DOHH2 (cell line): ENCODE measurements around the gene RBM26.

ENCODE experiments used
- H3F3A ChIP-seq: fragments of 200-600 bp; sonication (generic), shearing (Covaris generic); 2 replicates; pipeline ENCODE4 v1.6.0; 2016; ENCODE audit warnings: antibody characterized with exemption, mild to moderate bottlenecking; ENCODE audit not compliant: control insufficient read depth, insufficient read depth
- H3K27ac ChIP-seq: fragments of 200-600 bp; sonication (generic); 2 replicates; pipeline ENCODE4 v1.5.1; 2014; ENCODE audit warnings: low read depth, mild to moderate bottlenecking, low read length, moderate library complexity
- H3K27me3 ChIP-seq: fragments of 200-600 bp; sonication (generic); 2 replicates; pipeline ENCODE4 v1.6.1; 2014; ENCODE audit warnings: mild to moderate bottlenecking, low read length, mixed read lengths; ENCODE audit not compliant: control insufficient read depth
- H3K36me3 ChIP-seq: fragments of 200-600 bp; sonication (generic); 2 replicates; pipeline ENCODE4 v1.6.1; 2014; ENCODE audit warnings: mild to moderate bottlenecking, low read length, moderate library complexity, mixed read lengths; ENCODE audit not compliant: control insufficient read depth
- H3K4me1 ChIP-seq: fragments of 200-600 bp; sonication (generic); 2 replicates; pipeline ENCODE4 v1.6.1; 2014; ENCODE audit warnings: mild to moderate bottlenecking, low read length, mixed read lengths; ENCODE audit not compliant: control insufficient read depth
- H3K4me2 ChIP-seq: fragments of 200-600 bp; sonication (generic); 2 replicates; pipeline ENCODE4 v1.6.0; 2014; ENCODE audit warnings: mild to moderate bottlenecking, low read length, moderate library complexity
- H3K4me3 ChIP-seq: fragments of 200-600 bp; sonication (generic); 2 replicates; pipeline ENCODE4 v1.5.1; 2014; ENCODE audit warnings: mild to moderate bottlenecking, low read length, mixed read lengths
- H3K79me2 ChIP-seq: fragments of 200-600 bp; sonication (generic); 2 replicates; pipeline ENCODE4 v1.6.1; 2014; ENCODE audit warnings: mild to moderate bottlenecking, low read length, mixed read lengths; ENCODE audit not compliant: control insufficient read depth
- H3K9me2 ChIP-seq: fragments of 200-600 bp; sonication (generic); replicated peaks from 2 replicates; pipeline ENCODE4 v1.6.1; 2014; ENCODE audit warnings: mild to moderate bottlenecking, low read length, mixed read lengths; ENCODE audit not compliant: control insufficient read depth
- H3K9me3 ChIP-seq: fragments of 200-600 bp; sonication (generic); 2 replicates; pipeline ENCODE4 v1.6.1; 2014; ENCODE audit warnings: antibody characterized with exemption, low read length, mixed read lengths; ENCODE audit not compliant: control insufficient read depth, insufficient read depth
- H4K20me1 ChIP-seq: fragments of 200-600 bp; sonication (generic); 2 replicates; pipeline ENCODE4 v1.6.0; 2014; ENCODE audit warnings: low read depth, mild to moderate bottlenecking, antibody characterized with exemption, low read length, moderate library complexity; ENCODE audit not compliant: control insufficient read depth, insufficient read depth
- EZH2phosphoT487 ChIP-seq: fragments of 200-600 bp; sonication (generic); IDR thresholded peaks from 2 replicates; pipeline ENCODE4 v1.6.1; 2017; ENCODE audit warnings: borderline replicate concordance, mild to moderate bottlenecking, antibody characterized with exemption, low read length, moderate library complexity, mixed read lengths
- TF ChIP-seq, protein P1 (sequence below): fragments of 200-600 bp; sonication (generic); IDR thresholded peaks from one replicate; pipeline ENCODE4 v1.5.1; 2014; ENCODE audit warnings: antibody characterized with exemption, mild to moderate bottlenecking, low read depth, low read length; ENCODE audit not compliant: poor library complexity, severe bottlenecking

Gene RBM26

DNA sequence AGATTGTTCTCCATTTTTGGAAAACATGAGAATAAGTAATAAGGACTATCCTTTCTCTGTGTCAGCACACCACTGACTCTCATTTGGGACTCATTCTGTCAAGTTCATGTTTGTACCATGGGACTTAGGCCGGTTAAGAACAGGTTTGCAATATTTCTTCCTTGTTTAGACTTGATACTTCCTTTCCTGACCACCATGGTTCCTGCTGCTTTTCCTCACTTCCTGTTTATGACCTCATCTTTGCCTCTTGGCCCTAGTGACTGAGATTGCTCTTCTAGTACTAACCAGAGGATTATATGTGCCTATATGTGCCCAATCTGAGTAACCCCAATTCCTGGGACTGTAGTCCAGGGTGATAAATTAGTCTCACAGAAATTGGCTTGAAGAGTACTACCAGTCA lies 42.4 kb upstream of the RBM26 start:
- Histone ChIP-seq H3K4me1 (peaks cover 18% of the 10 kb centered on the region), H3K27me3 (peaks cover 16% of the 10 kb centered on the region), H3K79me2 (no peaks in the 10 kb centered on the region), H4K20me1 (no peaks in the 10 kb centered on the region), H3K4me3 (no peak overlapping the region), H3K9me3 (peaks cover 4% of the 10 kb centered on the region; the same call in 1 of the 2 replicates), H3K9me2 (no peaks in the 10 kb centered on the region), H3K27ac (no peak overlapping the region), H3K36me3 (no peaks in the 10 kb centered on the region), H3F3A (no peaks in the 10 kb centered on the region; the same call in 1 of the 2 replicates), H3K4me2 (peak overlapping the region; percentile 4; the same call in 1 of the 2 replicates)
- no peak for TF ChIP-seq EZH2phosphoT487
- TF ChIP-seq, protein P1, sequence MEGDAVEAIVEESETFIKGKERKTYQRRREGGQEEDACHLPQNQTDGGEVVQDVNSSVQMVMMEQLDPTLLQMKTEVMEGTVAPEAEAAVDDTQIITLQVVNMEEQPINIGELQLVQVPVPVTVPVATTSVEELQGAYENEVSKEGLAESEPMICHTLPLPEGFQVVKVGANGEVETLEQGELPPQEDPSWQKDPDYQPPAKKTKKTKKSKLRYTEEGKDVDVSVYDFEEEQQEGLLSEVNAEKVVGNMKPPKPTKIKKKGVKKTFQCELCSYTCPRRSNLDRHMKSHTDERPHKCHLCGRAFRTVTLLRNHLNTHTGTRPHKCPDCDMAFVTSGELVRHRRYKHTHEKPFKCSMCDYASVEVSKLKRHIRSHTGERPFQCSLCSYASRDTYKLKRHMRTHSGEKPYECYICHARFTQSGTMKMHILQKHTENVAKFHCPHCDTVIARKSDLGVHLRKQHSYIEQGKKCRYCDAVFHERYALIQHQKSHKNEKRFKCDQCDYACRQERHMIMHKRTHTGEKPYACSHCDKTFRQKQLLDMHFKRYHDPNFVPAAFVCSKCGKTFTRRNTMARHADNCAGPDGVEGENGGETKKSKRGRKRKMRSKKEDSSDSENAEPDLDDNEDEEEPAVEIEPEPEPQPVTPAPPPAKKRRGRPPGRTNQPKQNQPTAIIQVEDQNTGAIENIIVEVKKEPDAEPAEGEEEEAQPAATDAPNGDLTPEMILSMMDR = no peak

DNA sequence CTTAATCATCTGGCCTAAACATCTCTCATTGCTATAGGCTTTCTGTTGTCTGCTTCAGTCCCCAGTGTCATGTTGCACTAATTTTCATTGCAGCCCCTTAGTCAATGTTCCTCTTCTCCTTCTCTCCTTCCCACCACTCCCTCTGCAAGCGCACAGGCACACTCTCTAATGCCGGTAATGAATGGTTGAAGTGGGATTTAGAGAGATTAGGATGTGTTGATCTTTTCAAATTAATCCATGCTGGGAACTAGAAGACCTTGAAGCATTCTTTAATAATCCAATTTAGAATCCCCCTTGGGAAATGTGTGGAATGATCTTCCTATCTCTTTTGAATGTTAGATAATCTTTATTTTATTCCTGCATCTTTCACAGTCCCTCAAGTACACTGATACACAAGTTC lies 41.7 kb upstream of the RBM26 start:
- Histone ChIP-seq H3K9me2 (no peaks in the 10 kb centered on the region), H3K4me1 (peaks cover 18% of the 10 kb centered on the region), H4K20me1 (no peaks in the 10 kb centered on the region), H3K9me3 (peaks cover 4% of the 10 kb centered on the region; the same call in 1 of the 2 replicates), H3F3A (no peaks in the 10 kb centered on the region; the same call in 1 of the 2 replicates), H3K79me2 (no peaks in the 10 kb centered on the region), H3K36me3 (no peaks in the 10 kb centered on the region), H3K27me3 (peaks cover 13% of the 10 kb centered on the region), H3K27ac (no peak overlapping the region), H3K4me2 (no peak overlapping the region), H3K4me3 (no peak overlapping the region)
- TF ChIP-seq, protein P1 = no peak
- no peak for TF ChIP-seq EZH2phosphoT487

DNA sequence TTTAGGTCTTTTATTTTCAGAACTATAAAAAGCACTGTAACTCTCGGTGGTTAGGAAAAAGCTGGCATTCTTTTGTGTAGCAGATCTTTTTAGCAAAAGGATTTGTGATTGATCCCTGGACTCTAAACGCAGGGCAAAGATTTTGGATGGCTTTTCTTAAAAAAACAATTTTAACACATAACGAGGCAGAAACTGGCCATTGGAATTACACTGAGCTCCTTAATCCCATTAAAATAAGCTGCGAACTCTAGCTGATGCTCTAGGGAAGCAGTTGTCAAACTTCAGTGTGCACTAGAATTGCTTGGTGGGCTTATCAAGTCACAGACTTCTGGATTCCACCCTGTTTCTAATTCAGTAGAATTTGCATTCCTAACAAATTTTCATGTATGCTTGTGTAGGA lies 41.1 kb upstream of the RBM26 start:
- peaks cover 8% of the 10 kb centered on the region for H3K27me3 ChIP-seq
- H3K4me1 ChIP-seq = peaks cover 18% of the 10 kb centered on the region
- no peaks in the 10 kb centered on the region; the same call in 1 of the 2 replicates for H3F3A ChIP-seq
- no peaks in the 10 kb centered on the region for H3K79me2 ChIP-seq
- H3K4me2 ChIP-seq = no peak overlapping the region
- H4K20me1 ChIP-seq = no peaks in the 10 kb centered on the region
- H3K27ac ChIP-seq = no peak overlapping the region
- H3K4me3 ChIP-seq = no peak overlapping the region
- TF ChIP-seq EZH2phosphoT487 = no peak
- TF ChIP-seq, protein P1 = no peak
- H3K36me3 ChIP-seq = no peaks in the 10 kb centered on the region
- no peaks in the 10 kb centered on the region for H3K9me2 ChIP-seq
- peaks cover 4% of the 10 kb centered on the region; the same call in 1 of the 2 replicates for H3K9me3 ChIP-seq
